Loucy (cell line): ENCODE measurements around the gene MAN2A1.

ENCODE experiments used
- H2AFZ ChIP-seq: fragments of 200-600 bp; sonication (generic); 2 replicates; pipeline ENCODE4 v1.6.0; 2016; ENCODE audit warnings: antibody characterized with exemption, mild to moderate bottlenecking, low read length, moderate library complexity
- H3F3A ChIP-seq: fragments of 200-600 bp; 2 replicates; pipeline ENCODE4 v1.6.0; 2016; ENCODE audit warnings: antibody characterized with exemption, low read depth, mild to moderate bottlenecking
- H3K27me3 ChIP-seq: fragments of 200-600 bp; sonication (generic); 2 replicates; pipeline ENCODE4 v1.6.1; 2014; ENCODE audit warnings: low read length, mild to moderate bottlenecking; ENCODE audit not compliant: insufficient read depth, poor library complexity, severe bottlenecking
- H3K36me3 ChIP-seq: fragments of 200-600 bp; sonication (generic); 2 replicates; pipeline ENCODE4 v1.6.1; 2016; ENCODE audit warnings: low read length; ENCODE audit not compliant: insufficient read depth
- H3K4me1 ChIP-seq: fragments of 200-600 bp; sonication (generic); 2 replicates; pipeline ENCODE4 v1.5.1; 2014; ENCODE audit warnings: low read length, mild to moderate bottlenecking; ENCODE audit not compliant: insufficient read depth, poor library complexity, severe bottlenecking
- H3K4me2 ChIP-seq: fragments of 200-600 bp; sonication (generic); 2 replicates; pipeline ENCODE4 v1.6.0; 2014; ENCODE audit warnings: antibody characterized with exemption, low read length, low read depth, mild to moderate bottlenecking; ENCODE audit not compliant: poor library complexity, severe bottlenecking
- H3K4me3 ChIP-seq: fragments of 200-600 bp; sonication (generic); 2 replicates; pipeline ENCODE4 v1.5.1; 2014; ENCODE audit warnings: low read length, mild to moderate bottlenecking, mixed read lengths; ENCODE audit not compliant: poor library complexity, severe bottlenecking
- H3K79me2 ChIP-seq: fragments of 200-600 bp; sonication (generic); 2 replicates; pipeline ENCODE4 v1.6.1; 2014; ENCODE audit warnings: low read length; ENCODE audit not compliant: insufficient read depth
- H3K9ac ChIP-seq: fragments of 200-600 bp; sonication (generic); 2 replicates; pipeline ENCODE4 v1.6.0; 2014; ENCODE audit warnings: mild to moderate bottlenecking, low read depth, low read length, moderate library complexity; ENCODE audit not compliant: poor library complexity, severe bottlenecking
- H3K9me2 ChIP-seq: fragments of 200-600 bp; sonication (generic); replicated peaks from 2 replicates; pipeline ENCODE4 v1.6.1; 2016; ENCODE audit warnings: low read depth, low read length, mixed read lengths
- H3K9me3 ChIP-seq: fragments of 200-600 bp; sonication (generic); 2 replicates; pipeline ENCODE4 v1.6.1; 2014; ENCODE audit warnings: mild to moderate bottlenecking, antibody characterized with exemption, low read length, low read depth; ENCODE audit not compliant: insufficient read depth
- H4K20me1 ChIP-seq: fragments of 200-600 bp; sonication (generic); 2 replicates; pipeline ENCODE4 v1.6.0; 2014; ENCODE audit warnings: antibody characterized with exemption, low read length, mild to moderate bottlenecking; ENCODE audit not compliant: insufficient read depth, poor library complexity, severe bottlenecking
- CTCF ChIP-seq: fragments of 200-600 bp; sonication (generic); conservative IDR thresholded peaks from 2 replicates; pipeline ENCODE4 v1.5.1; 2014; ENCODE audit warnings: mild to moderate bottlenecking, antibody characterized with exemption, low read length
- EZH2phosphoT487 ChIP-seq: fragments of 200-600 bp; IDR thresholded peaks from 2 replicates; pipeline ENCODE4 v1.6.1; 2018; ENCODE audit warnings: antibody characterized with exemption, mild to moderate bottlenecking, moderate library complexity, borderline replicate concordance

The MAN2A1 gene

GRCh38 chr5:109779036-109779735, 89.5 kb downstream of the MAN2A1 start:
- Histone ChIP-seq H3K9me2 (no peaks in the 10 kb centered on the region), H3K79me2 (no peaks in the 10 kb centered on the region), H3K36me3 (no peaks in the 10 kb centered on the region), H3F3A (no peaks in the 10 kb centered on the region), H2AFZ (no peak overlapping the region), H3K4me1 (no peaks in the 10 kb centered on the region), H3K9me3 (no peaks in the 10 kb centered on the region), H4K20me1 (no peaks in the 10 kb centered on the region), H3K9ac (no peak overlapping the region), H3K27me3 (no peaks in the 10 kb centered on the region), H3K4me3 (no peak overlapping the region), H3K4me2 (no peak overlapping the region)
- TF ChIP-seq CTCF (no peak), EZH2phosphoT487 (no peak)

DNA sequence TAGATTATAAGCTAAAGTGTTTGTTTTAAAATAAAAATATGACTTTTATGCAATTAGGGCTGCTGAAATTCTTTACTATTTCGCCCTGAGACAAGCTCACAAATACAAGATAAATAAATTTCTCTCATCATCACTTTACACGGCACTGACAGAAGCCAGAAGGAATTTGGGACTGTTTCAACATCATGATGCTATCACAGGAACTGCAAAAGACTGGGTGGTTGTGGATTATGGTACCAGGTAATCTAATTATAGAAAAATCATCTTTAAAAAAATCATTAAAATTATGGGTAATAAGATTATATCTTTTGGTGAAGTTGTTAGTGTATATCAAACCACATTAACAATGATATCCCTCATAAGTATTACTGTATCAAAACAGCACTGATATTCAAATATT, 95.0 kb downstream of the MAN2A1 start:
- Histone ChIP-seq H3K9me3 (no peaks in the 10 kb centered on the region), H3K9me2 (no peaks in the 10 kb centered on the region), H2AFZ (no peak overlapping the region), H3K79me2 (no peaks in the 10 kb centered on the region), H3K9ac (no peak overlapping the region), H3K27me3 (no peaks in the 10 kb centered on the region), H3F3A (no peaks in the 10 kb centered on the region), H3K4me3 (no peak overlapping the region), H3K4me1 (no peaks in the 10 kb centered on the region), H4K20me1 (no peaks in the 10 kb centered on the region), H3K4me2 (no peak overlapping the region), H3K36me3 (peaks cover 5% of the 10 kb centered on the region; the same call in 1 of the 2 replicates)
- TF ChIP-seq CTCF (no peak), EZH2phosphoT487 (no peak)

- H3K9me2 ChIP-seq, result no peaks in the 10 kb centered on the region
- no peaks in the 10 kb centered on the region for H4K20me1 ChIP-seq
- H2AFZ ChIP-seq, result no peak overlapping the region
- no peaks in the 10 kb centered on the region for H3K79me2 ChIP-seq
- H3K4me2 ChIP-seq, result no peak overlapping the region
- no peaks in the 10 kb centered on the region for H3K9me3 ChIP-seq
- no peak overlapping the region for H3K9ac ChIP-seq
- H3F3A ChIP-seq, result no peaks in the 10 kb centered on the region
- no peak overlapping the region for H3K4me3 ChIP-seq
- no peaks in the 10 kb centered on the region for H3K4me1 ChIP-seq
- peaks cover 5% of the 10 kb centered on the region; the same call in 1 of the 2 replicates for H3K36me3 ChIP-seq
- no peak for TF ChIP-seq CTCF
- TF ChIP-seq EZH2phosphoT487, result no peak
- no peaks in the 10 kb centered on the region for H3K27me3 ChIP-seq
Measured at GRCh38 chr5:109786206-109786855, 96.6 kb downstream of the MAN2A1 start.
